Neural cell (in vitro differentiated cells): ENCODE data around the gene SLC17A5. TPM values are rescaled to one million over a fixed set of nuclear protein-coding genes. Genes with fewer than 3 reads are reported as not detected.

Experiments
- H2AFZ ChIP-seq: fragments of 200-600, 300-800 bp; sonication (generic), shearing (Covaris generic); 2 replicates; pipeline ENCODE4 v1.6.0; 2014; ENCODE audit warnings: low read depth, mild to moderate bottlenecking, antibody characterized with exemption, low read length, moderate library complexity
- H3F3A ChIP-seq: fragments of 200-600 bp; shearing (Covaris generic); 2 replicates; pipeline ENCODE4 v1.6.1; 2016; ENCODE audit warnings: mild to moderate bottlenecking, moderate library complexity, mixed read lengths, antibody characterized with exemption, low read length; ENCODE audit not compliant: insufficient read depth, poor library complexity, severe bottlenecking
- H3K27ac ChIP-seq: fragments of 200-600, 300-800 bp; sonication (generic), shearing (Covaris generic); 2 replicates; pipeline ENCODE4 v1.5.1; 2014; ENCODE audit warnings: mild to moderate bottlenecking, low read length, moderate library complexity
- H3K27me3 ChIP-seq: fragments of 300-800, 200-600 bp; sonication (generic), shearing (Covaris generic); 2 replicates; pipeline ENCODE4 v1.6.0; 2014; ENCODE audit warnings: mild to moderate bottlenecking, low read depth, low read length, moderate library complexity; ENCODE audit not compliant: insufficient read depth
- H3K36me3 ChIP-seq: fragments of 300-800, 200-600 bp; sonication (generic), shearing (Covaris generic); 2 replicates; pipeline ENCODE4 v1.5.1; 2014; ENCODE audit warnings: mild to moderate bottlenecking, antibody characterized with exemption, low read length, moderate library complexity; ENCODE audit not compliant: insufficient read depth
- H3K4me2 ChIP-seq: fragments of 300-800, 200-600 bp; sonication (generic), shearing (Covaris generic); 2 replicates; pipeline ENCODE4 v1.6.0; 2014; ENCODE audit warnings: mild to moderate bottlenecking, low read length
- H3K4me3 ChIP-seq: fragments of 300-800, 200-600 bp; sonication (generic), shearing (Covaris generic); 2 replicates; pipeline ENCODE4 v1.5.1; 2014; ENCODE audit warnings: mild to moderate bottlenecking, low read length, moderate library complexity
- H3K79me2 ChIP-seq: fragments of 200-600 bp; shearing (Covaris generic); replicated peaks from 2 replicates; pipeline ENCODE4 v1.6.0; 2014; ENCODE audit warnings: mild to moderate bottlenecking, low read length, moderate library complexity; ENCODE audit not compliant: insufficient read depth
- H3K9ac ChIP-seq: fragments of 300-800, 200-600 bp; sonication (generic), shearing (Covaris generic); 2 replicates; pipeline ENCODE4 v1.6.1; 2016; ENCODE audit warnings: mild to moderate bottlenecking, low read length, mixed read lengths
- H3K9me2 ChIP-seq: fragments of 200-600 bp; shearing (Covaris generic); 2 replicates; pipeline ENCODE4 v1.6.1; 2016; ENCODE audit warnings: mild to moderate bottlenecking, low read length, mixed read lengths; ENCODE audit not compliant: insufficient read depth
- H3K9me3 ChIP-seq: fragments of 200-600, 300-800 bp; sonication (generic), shearing (Covaris generic); 2 replicates; pipeline ENCODE4 v1.6.1; 2016; ENCODE audit warnings: mild to moderate bottlenecking, mixed run types, low read length, moderate library complexity, mixed read lengths
- H4K20me1 ChIP-seq: fragments of 200-600 bp; shearing (Covaris generic); 2 replicates; pipeline ENCODE4 v1.6.1; 2016; ENCODE audit warnings: mild to moderate bottlenecking, mixed run types; ENCODE audit not compliant: insufficient read depth
- EP300 ChIP-seq: fragments of 450-650 bp; conservative IDR thresholded peaks from 2 replicates; pipeline ENCODE4 v1.6.1; 2014; ENCODE audit warnings: antibody characterized with exemption, mild to moderate bottlenecking, moderate library complexity; ENCODE audit not compliant: poor library complexity, severe bottlenecking
- EZH2 ChIP-seq: fragments of 200-600, 300-800 bp; shearing (Covaris generic), sonication (generic); IDR thresholded peaks from 2 replicates; pipeline ENCODE4 v1.6.1; 2014; ENCODE audit warnings: antibody characterized with exemption, low read length, borderline replicate concordance, mild to moderate bottlenecking; ENCODE audit not compliant: insufficient read depth, poor library complexity, severe bottlenecking
- MXI1 ChIP-seq: fragments of 450-650 bp; conservative IDR thresholded peaks from 2 replicates; pipeline ENCODE4 v1.6.1; 2014; ENCODE audit warnings: antibody characterized with exemption, mild to moderate bottlenecking; ENCODE audit not compliant: poor library complexity, severe bottlenecking
- POLR2AphosphoS5 ChIP-seq: IDR thresholded peaks from 2 replicates; pipeline ENCODE4 v1.6.1; 2012
- RAD21 ChIP-seq: fragments of 450-650 bp; conservative IDR thresholded peaks from 2 replicates; pipeline ENCODE4 v1.6.1; 2014; ENCODE audit warnings: antibody characterized with exemption, mild to moderate bottlenecking, moderate library complexity
- SMC3 ChIP-seq: fragments of 450-650 bp; conservative IDR thresholded peaks from 2 replicates; pipeline ENCODE4 v1.6.1; 2014; ENCODE audit warnings: antibody characterized with exemption, mild to moderate bottlenecking, moderate library complexity; ENCODE audit not compliant: poor library complexity
- TAF1 ChIP-seq: IDR thresholded peaks from 2 replicates; pipeline ENCODE4 v1.6.1; 2012; ENCODE audit warnings: low read depth
- polyA plus RNA-seq: library from polyadenylated mRNA; depleted of rRNA; stranded (reverse); fragments of >200 nt; gene quantifications from 2 replicates; pipeline ENCODE4 v1.2.3, GENCODE V29; 2014
- TF ChIP-seq, protein P1 (sequence below): IDR thresholded peaks from 2 replicates; pipeline ENCODE4 v1.6.1; 2012; ENCODE audit warnings: borderline replicate concordance
- TF ChIP-seq, protein P2 (sequence below): fragments of 450-650 bp; IDR thresholded peaks from 2 replicates; pipeline ENCODE4 v1.5.1; 2014; ENCODE audit warnings: antibody characterized with exemption, mild to moderate bottlenecking, moderate library complexity; ENCODE audit not compliant: poor library complexity, severe bottlenecking

The SLC17A5 gene
- polyA plus RNA-seq, 1 donor from 2014 or later = 12.3 TPM

DNA sequence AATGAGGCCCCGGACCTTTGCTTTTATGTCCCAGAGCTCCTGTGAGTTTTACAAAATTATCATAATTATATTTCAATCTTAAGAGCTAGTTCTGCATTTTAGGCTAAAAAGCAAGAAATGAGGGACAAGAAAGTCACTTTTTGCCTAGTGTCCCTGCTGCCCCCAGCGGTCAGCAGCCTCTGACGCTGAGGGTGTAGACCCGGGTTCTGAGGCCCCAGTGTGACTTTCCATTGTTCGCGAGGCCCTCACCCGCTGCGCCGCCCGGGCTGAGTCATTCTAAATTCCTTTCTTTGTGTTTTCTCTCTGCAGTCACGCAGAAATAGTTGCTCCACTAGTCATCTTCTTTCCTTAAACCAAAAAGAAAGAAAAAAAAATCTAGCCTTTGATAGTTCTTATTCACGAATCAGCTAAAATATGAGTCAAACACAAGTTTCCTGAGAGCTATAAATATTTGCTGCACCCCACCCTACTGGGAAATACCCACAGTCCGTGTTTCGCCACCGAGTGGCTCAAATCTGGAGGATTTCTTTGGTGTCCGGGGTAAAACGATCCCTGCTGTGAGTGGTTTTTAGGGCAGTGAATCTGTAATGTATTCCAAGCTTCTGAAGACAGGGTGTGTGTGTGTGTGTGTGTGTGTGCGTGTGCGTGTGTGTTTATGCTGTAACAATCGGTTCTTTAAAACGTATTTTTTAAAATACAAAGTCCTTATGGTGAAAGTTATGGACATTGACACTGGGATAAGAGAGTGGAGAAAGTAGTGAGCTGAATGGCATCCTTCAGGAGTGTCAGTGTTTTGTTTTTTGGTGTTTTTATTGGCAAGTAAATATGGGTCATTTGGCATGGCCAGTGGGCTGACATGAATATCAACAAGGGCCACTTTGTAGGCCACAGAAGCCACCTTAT lies 73.3 kb downstream of the SLC17A5 start:
- Histone ChIP-seq H3K27me3 (no peaks in the 10 kb centered on the region), H2AFZ (no peak overlapping the region), H3F3A (no peaks in the 10 kb centered on the region), H3K27ac (no peak overlapping the region), H3K4me2 (no peak overlapping the region), H3K4me3 (peak overlapping the region; percentile 28), H4K20me1 (no peaks in the 10 kb centered on the region), H3K9me3 (no peaks in the 10 kb centered on the region), H3K36me3 (no peaks in the 10 kb centered on the region), H3K9ac (no peak overlapping the region), H3K9me2 (no peaks in the 10 kb centered on the region), H3K79me2 (no peaks in the 10 kb centered on the region)
- TF ChIP-seq TAF1 (no peak), EP300 (no peak), RAD21 (no peak), POLR2AphosphoS5 (no peak), SMC3 (no peak), EZH2 (no peak)
- TF ChIP-seq, protein P1, sequence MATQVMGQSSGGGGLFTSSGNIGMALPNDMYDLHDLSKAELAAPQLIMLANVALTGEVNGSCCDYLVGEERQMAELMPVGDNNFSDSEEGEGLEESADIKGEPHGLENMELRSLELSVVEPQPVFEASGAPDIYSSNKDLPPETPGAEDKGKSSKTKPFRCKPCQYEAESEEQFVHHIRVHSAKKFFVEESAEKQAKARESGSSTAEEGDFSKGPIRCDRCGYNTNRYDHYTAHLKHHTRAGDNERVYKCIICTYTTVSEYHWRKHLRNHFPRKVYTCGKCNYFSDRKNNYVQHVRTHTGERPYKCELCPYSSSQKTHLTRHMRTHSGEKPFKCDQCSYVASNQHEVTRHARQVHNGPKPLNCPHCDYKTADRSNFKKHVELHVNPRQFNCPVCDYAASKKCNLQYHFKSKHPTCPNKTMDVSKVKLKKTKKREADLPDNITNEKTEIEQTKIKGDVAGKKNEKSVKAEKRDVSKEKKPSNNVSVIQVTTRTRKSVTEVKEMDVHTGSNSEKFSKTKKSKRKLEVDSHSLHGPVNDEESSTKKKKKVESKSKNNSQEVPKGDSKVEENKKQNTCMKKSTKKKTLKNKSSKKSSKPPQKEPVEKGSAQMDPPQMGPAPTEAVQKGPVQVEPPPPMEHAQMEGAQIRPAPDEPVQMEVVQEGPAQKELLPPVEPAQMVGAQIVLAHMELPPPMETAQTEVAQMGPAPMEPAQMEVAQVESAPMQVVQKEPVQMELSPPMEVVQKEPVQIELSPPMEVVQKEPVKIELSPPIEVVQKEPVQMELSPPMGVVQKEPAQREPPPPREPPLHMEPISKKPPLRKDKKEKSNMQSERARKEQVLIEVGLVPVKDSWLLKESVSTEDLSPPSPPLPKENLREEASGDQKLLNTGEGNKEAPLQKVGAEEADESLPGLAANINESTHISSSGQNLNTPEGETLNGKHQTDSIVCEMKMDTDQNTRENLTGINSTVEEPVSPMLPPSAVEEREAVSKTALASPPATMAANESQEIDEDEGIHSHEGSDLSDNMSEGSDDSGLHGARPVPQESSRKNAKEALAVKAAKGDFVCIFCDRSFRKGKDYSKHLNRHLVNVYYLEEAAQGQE = no peak
- TF ChIP-seq, protein P2, sequence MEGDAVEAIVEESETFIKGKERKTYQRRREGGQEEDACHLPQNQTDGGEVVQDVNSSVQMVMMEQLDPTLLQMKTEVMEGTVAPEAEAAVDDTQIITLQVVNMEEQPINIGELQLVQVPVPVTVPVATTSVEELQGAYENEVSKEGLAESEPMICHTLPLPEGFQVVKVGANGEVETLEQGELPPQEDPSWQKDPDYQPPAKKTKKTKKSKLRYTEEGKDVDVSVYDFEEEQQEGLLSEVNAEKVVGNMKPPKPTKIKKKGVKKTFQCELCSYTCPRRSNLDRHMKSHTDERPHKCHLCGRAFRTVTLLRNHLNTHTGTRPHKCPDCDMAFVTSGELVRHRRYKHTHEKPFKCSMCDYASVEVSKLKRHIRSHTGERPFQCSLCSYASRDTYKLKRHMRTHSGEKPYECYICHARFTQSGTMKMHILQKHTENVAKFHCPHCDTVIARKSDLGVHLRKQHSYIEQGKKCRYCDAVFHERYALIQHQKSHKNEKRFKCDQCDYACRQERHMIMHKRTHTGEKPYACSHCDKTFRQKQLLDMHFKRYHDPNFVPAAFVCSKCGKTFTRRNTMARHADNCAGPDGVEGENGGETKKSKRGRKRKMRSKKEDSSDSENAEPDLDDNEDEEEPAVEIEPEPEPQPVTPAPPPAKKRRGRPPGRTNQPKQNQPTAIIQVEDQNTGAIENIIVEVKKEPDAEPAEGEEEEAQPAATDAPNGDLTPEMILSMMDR = no peak

DNA sequence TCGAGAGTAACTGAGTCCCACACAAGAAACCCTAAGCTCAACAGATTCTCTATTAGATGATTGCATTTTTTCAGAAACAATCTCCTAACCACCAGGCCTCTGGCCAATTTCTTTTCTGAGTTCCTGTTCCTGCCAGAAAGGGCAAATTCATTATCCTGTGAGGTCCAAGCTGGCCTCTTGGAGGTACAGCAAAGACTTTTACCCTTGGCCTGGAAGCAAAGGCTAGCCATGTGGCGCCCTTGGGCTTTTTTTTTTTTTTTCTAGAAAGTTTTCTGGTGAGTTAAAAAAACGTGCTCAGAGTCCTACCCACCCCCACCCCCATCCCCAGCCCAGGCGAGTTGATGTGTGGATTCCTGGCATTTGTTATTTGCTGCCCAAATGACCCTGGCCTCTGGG lies 73.9 kb downstream of the SLC17A5 start:
- no peaks in the 10 kb centered on the region for H3K9me3 ChIP-seq
- no peak overlapping the region for H3K4me3 ChIP-seq
- no peak overlapping the region for H3K27ac ChIP-seq
- no peak overlapping the region for H2AFZ ChIP-seq
- H4K20me1 ChIP-seq = no peaks in the 10 kb centered on the region
- H3K4me2 ChIP-seq = no peak overlapping the region
- H3K36me3 ChIP-seq = no peaks in the 10 kb centered on the region
- H3K9me2 ChIP-seq = no peaks in the 10 kb centered on the region
- H3K27me3 ChIP-seq = no peaks in the 10 kb centered on the region
- H3K9ac ChIP-seq = no peak overlapping the region
- no peaks in the 10 kb centered on the region for H3K79me2 ChIP-seq
- H3F3A ChIP-seq = no peaks in the 10 kb centered on the region
- TF ChIP-seq POLR2AphosphoS5 (no peak), MXI1 (no peak), TAF1 (no peak), EZH2 (no peak), RAD21 (no peak), EP300 (no peak), SMC3 (no peak)
- TF ChIP-seq, protein P2 = no peak
- TF ChIP-seq, protein P1 = no peak
